NCI-H2081 (cell line): ENCODE data around the gene GPR155.
A peak's percentile ranks its signal among the peaks of the same experiment; 100 is the strongest.
"Not testable (repeated sequence)": the region's sequence is repeated elsewhere in the genome, so short reads cannot be mapped to it uniquely, and the experiment has no call there.

Experiments used
- DNase-seq, 2 experiments: peaks; one replicate each; lab custom pipeline; 2025; lab: John Stamatoyannopoulos, UW

GPR155 gene

GRCh38 chr2:174438146-174438886 lies 48.5 kb downstream of the GPR155 start:
- no peak for DNase-seq

GRCh38 chr2:174436351-174436750 lies 50.5 kb downstream of the GPR155 start:
- no peak for DNase-seq

DNA sequence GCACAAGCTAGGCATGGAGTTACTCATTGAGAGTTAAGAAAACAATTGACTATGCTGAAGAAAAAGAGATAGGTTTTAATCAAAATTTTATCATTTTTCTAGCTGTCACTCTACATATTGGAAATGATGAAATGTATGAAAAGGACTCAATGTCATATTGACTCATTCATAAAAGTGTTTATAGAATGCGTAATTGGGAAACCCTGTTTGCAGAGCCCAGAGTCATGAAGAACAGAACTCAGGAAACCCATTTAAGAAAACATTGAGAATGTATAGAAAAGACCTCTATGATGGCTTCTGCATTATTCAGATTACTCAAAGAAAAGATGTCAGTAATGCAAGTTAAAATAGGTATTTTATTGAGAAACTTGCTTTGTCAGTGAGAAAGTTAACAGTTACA lies 54.9 kb downstream of the GPR155 start:
- DNase-seq, result no peak

DNA sequence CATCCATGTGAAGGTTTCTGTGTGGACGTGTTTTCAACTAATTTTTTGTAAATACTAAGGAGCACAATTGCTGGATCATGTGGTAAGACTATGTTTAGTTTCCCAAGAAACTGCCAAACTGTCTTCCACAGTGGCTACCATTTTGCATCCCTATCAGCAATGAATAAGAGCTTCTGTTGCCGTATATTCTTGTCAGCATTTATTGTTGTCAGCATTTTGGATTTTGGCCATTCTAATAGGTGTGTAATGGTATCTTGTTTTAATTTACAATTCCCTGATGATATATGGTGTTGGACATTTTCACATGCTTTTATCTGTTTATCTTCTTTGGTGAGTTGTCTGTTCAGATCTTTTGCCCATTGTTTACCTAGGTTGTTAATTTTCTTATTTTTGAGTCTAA lies 56.8 kb downstream of the GPR155 start:
- DNase-seq, result no peak

DNA sequence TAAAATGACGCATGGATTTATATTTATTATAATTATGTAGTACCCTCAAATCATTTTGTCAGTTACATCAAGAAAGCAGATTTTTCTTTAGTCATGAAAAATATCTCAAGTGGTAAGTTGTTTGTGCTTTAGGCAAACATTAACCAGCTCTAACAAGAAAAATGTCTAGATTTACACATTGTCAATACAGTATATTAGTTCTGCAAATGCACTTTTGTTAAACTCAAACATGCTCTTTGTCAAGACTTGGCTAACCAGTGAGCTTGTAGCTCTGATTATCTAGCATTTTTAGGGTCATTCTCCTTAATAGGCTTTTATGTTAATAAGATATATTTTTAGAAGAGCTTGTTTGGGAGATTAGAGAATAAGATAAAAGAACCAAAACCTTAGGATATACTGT lies 58.6 kb downstream of the GPR155 start:
- DNase-seq, result no peak

GRCh38 chr2:174412256-174412655 lies 74.6 kb downstream of the GPR155 start:
- DNase-seq, result no peak

- not testable (repeated sequence) for DNase-seq
Measured at GRCh38 chr2:174410039-174410438, 76.8 kb downstream of the GPR155 start.

GRCh38 chr2:174403628-174404027 lies 83.2 kb downstream of the GPR155 start:
- no peak for DNase-seq

DNA sequence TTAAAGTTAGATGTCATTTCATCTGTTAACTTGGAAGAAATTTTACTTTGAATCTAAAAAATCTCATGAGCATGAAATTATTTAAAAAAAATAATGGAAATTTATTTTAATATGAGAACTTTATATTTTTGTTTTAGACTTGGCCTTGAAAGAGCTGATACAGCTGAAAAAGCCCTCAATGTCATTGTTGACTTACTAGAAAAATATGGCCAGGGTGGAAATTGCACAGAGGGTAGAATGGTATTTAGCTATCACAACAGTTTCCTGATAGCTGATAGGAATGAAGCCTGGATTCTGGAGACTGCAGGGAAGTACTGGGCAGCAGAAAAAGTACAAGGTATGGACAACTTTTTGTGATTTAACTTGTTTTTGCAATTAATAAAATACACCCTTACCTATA lies 86.0 kb downstream of the GPR155 start:
- DNase-seq, result no peak

DNA sequence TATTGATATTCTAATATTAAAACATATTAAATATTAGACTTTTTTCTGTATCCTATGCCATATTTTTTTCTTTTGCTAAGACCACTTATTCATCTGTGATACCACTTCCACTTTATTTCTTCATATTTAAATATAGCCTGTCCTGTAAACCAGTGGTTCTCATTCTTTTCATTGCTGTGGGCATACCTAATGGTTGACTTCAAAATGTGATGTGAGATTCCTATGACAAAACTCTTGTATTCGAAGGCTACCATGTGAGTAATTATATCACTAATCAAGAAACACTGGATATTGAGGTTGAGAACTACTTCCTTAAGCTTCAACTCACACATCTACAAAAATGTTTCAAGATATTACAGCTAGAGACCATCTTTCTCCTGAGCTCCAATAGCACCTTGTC lies 87.7 kb downstream of the GPR155 start:
- no peak for DNase-seq

DNA sequence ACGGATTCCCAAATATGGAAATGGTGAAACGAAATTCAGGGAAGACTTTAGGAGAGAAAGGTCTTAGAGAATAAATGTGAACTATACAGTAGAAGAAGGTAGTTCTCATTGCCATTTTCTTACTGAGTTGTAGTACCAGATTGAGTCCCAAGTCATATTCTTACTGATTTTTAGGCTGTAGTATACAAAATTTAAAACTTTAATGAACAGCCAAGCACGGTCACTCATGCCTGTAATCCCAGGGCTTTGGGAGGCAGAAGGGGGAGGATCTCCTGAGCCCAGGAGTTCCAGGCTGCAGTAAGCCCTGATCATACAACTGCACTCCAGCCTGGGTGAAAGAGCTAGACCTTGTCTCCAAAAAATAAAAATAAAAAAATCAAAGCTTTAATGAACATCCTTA lies 89.1 kb downstream of the GPR155 start:
- no peak for DNase-seq

- no peak for DNase-seq
Measured at GRCh38 chr2:174395969-174396630, 90.7 kb downstream of the GPR155 start.

GRCh38 chr2:174395284-174395968 lies 91.4 kb downstream of the GPR155 start, which contains the start of gene SCRN3:
TSS of gene SCRN3 (plus strand) at chr2:174395730. CDS start at chr2:174398284, 2,554 bp downstream.
- DNase-seq, result peak; percentile 81 to 95

DNA sequence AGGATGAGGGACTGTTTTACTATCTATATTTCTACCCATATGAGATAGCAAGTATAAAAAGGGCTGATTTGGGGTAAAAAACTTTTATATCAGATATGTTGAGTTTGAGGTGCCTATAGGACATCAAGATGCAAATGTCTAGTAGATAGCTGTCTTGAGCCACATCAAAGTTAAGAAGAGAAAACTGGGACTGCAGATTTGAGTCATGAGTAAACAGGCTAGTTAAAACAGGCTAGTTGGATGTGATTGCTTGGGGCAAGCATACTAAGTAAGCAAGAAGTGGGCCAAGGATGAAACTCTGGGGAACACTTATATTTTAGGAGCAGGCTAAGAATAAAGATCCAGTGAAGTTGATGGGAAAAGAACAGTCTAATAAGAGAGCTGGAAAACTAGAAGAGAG lies 94.1 kb downstream of the GPR155 start:
- no peak for DNase-seq

- DNase-seq, result not testable (repeated sequence)
Measured at GRCh38 chr2:174390303-174390702, 96.5 kb downstream of the GPR155 start.

- DNase-seq, result no peak
Measured at GRCh38 chr2:174389542-174389941, 97.3 kb downstream of the GPR155 start.

DNA sequence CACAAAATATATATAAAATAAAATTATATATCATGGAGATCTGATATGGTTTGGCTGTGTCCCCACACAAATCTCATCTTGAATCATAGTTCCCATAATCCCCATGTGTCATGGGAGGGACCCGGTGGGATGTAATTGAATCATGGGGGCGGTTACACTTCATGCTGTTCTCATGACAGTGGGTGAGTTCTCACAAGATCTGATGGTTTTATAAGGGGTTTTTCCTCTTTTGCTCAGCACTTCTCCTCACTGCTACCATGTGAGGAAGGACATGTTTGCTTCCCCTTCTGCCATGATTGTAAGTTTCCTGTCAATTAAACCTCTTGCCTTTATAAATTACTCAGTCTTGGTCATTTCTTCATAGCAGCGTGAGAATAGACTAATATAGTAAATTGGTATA lies 98.1 kb downstream of the GPR155 start:
- not testable (repeated sequence) for DNase-seq

DNA sequence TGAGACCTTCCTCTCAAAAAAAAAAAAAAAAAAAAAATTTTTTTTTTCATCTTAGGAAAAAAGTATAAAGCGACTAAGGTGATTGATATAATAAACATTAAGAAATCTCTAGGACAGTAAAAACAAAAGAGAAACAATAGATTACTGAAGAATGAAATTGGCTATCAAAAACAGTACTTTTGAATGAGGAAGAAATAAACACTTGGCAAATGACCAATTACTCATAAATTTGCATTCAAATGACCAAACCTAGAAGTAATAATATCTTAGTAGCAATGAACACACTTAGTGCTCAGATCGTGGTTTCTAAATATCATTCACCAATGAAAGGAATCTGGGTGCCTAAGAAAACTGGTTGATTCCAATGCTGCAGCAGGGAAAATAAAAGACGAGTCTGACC lies 101.6 kb downstream of the GPR155 start:
- no peak for DNase-seq

GRCh38 chr2:174383796-174384195 lies 103.0 kb downstream of the GPR155 start:
- DNase-seq, result no peak
